NOMO-1 treated with DMSO at 0.1 percent for 48 hours (cell line): ENCODE data around the gene IFT43.
A peak's percentile ranks its signal among the peaks of the same experiment; 100 is the strongest.

Experiments
- DNase-seq: peaks from one replicate; lab custom pipeline; 2025; ENCODE audit not compliant: unreplicated experiment; lab: John Stamatoyannopoulos, UW

The IFT43 gene

DNA sequence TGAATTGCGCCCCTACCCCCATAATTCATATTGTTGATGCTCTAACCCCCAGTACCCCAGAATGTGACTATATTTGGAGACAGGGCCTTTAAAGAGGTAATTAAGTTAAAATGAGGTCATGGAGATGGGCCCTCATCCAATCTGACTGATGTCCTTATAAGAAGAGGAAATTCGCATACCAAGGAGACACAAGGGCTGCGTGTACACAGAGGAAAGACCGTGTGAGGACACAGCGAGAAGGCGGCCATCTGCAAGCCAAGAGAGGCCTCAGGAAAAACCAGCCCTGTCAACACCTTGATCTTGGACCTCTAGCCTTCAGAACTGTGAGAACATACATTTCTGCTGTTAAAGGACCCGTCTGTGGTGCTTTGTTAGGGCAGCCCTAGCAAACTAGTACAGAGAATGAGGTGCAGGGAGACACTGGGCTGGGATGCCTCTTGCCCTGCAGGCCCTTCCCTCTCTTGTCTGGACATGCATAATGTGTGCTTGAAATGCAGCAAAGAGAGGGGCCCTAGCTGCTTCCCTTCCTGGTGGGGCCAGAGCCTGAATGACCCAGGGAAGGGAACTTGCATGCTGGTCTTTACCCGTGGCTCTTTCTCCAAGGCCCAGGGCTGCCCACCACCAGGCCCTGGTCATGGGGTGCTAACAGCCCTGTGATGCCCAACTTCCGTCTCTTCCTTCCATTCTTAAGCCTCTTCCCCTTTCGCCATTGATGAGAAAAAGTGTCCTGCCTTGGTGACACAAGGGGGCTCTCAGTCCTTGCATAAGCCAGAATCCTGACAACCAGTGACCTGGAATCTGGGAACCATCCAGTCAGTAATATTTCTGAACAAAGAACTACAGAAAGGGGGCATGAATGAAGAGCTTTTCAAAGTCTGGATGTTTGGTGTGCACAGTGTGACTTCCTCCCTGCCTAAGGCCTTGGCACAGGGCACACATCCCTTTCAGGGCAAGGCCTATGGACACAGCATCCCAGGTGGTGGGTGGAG is 116.1 kb downstream of the IFT43 start:
- no peak for DNase-seq

DNA sequence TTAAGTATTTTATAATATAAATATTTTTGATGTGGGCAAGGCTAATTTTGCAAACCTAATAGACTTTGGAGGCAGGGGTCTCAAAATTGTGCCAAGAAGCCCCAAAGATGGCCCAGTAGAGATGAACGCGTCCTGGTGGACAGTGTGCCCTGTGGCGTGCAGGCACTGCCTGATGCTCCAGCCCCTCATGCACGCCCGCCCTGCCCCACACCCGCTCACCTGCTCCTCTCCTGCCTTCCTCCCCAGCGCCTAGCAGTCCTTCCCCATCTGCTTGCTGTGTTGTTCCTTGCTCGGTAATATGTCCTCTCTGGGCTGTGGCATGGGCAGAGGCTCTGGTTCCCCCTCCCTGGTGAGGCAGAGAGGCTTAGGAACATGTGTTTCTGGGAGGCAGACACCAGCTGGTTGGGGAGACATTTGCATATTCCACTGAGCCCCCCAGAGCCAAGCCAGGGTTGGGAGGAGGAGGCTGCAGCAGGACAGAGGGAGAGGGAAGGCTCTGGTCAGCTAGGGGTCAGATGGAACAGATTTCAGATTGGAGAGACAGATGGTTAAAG is 119.3 kb downstream of the IFT43 start:
- no peak for DNase-seq

DNA sequence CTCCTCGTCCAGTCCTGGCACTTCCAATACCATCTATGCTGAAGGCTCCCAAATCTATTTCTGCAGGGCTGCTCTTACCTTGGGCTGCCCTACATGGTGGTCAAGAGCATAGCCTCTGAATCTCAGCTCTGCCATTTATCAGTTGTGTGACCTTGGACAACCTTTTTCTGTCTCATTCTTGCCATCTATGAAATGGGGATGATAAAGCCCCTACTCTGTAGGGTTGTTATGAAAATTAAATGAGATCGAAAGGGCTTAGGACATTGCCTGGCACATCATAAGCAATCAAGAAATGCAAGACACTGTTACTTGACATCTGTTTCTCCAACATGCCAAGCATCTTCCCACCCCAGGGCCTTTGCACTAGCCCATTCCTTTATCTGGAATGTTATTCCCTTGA is 120.6 kb downstream of the IFT43 start:
- no peak for DNase-seq

- DNase-seq = no peak
Observed at GRCh38 chr14:76109087-76109880, 123.7 kb downstream of the IFT43 start.

- DNase-seq = no peak
Observed at GRCh38 chr14:76112889-76113624, 127.5 kb downstream of the IFT43 start.

- no peak for DNase-seq
Observed at GRCh38 chr14:76113691-76114090, 128.1 kb downstream of the IFT43 start.

DNA sequence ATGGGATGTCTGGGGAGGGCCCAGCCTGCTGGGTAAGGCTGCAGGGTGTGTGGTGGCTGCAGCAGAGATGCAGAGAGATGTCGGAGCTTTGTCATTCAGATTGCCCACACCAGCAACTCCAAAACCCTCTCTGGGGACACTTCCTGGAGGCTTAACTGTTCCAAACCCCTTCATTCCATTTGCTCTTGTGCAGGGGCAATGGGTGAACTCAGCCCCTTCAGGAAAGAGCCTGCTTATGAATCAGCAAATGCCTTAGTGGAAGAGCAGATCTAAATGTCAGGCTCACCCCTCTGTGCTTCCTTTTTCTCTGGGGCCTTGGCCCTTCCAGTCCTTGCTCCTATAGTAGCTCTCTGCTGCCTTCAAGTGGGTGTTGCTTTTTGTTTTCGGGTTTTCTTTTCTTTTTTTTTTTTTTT is 129.5 kb downstream of the IFT43 start:
- DNase-seq = no peak

GRCh38 chr14:76117789-76118484 is 132.4 kb downstream of the IFT43 start:
- no peak for DNase-seq

DNA sequence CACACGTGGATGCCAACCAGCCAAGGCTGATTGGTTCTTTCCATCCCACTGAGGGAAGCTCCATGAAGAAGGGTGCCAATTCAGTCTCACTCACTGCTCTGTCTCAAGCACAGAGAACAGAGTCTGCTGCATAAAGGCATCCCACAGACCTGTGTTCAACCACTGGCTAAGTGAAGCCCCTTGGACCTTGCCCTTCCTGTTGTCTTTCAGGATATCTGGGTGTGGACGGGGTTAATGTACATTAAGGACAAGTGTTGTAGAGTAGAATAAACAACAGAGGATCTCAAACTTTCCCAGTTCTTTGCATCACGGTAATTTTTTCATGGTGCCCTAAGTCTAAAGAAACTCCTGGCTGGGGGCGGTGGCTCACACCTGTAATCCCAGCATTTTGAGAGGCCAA is 133.0 kb downstream of the IFT43 start:
- no peak for DNase-seq

DNA sequence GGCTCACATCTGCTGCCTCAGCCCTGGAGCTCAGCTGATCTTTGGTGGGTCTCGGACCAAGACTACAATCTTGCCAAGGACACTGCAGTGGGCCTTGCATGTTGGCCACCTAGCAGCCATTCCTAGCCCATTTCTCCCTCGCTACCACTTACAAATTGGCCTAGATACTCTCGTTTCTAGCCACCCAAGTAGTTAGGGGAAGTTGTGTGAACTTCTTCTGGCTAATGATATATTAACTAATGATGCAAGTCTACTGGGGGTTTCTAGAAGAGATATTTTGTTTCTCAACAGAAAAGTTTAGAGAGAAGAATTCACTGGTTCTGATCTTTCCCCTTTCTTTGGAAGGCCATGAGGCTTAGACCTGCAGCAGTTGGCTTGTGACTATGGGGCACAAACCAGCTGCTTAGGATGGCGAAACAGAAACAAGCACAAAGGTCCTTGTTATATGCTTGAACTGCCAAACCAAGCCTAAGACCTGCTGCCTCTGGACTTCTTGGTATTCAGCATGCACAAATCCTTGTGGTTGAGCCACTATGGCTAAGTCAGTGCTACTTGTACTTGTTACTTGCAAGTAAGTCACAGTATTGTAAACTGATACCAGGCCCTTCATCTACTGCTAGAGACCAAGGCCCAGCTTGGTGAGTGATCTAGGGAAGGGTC is 135.7 kb downstream of the IFT43 start:
- DNase-seq = peak; percentile 25

GRCh38 chr14:76123426-76124225 is 138.1 kb downstream of the IFT43 start:
- DNase-seq = no peak

DNA sequence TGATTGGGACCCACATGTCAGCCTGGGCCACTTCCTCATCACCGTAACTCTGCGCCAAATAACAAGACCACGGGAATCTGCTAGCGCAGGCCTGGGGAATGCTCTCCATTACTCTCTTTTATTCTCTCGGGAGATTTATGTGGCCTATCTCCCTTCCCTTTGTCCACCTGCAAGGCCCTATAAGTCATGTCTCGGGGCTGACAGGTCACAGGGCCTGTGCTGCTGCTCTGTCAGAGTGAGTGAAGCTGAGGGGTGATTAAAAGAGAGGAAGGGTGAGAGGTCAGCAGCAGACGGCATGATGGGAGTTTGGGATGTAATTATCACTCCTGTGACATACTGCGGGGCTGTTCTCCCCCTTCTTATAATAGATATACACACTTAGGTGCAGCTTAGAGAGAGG is 139.9 kb downstream of the IFT43 start:
- DNase-seq = no peak

GRCh38 chr14:76126076-76126475 is 140.5 kb downstream of the IFT43 start:
- DNase-seq = peak; percentile 89

GRCh38 chr14:76129851-76130576 is 144.5 kb downstream of the IFT43 start:
- no peak for DNase-seq

DNA sequence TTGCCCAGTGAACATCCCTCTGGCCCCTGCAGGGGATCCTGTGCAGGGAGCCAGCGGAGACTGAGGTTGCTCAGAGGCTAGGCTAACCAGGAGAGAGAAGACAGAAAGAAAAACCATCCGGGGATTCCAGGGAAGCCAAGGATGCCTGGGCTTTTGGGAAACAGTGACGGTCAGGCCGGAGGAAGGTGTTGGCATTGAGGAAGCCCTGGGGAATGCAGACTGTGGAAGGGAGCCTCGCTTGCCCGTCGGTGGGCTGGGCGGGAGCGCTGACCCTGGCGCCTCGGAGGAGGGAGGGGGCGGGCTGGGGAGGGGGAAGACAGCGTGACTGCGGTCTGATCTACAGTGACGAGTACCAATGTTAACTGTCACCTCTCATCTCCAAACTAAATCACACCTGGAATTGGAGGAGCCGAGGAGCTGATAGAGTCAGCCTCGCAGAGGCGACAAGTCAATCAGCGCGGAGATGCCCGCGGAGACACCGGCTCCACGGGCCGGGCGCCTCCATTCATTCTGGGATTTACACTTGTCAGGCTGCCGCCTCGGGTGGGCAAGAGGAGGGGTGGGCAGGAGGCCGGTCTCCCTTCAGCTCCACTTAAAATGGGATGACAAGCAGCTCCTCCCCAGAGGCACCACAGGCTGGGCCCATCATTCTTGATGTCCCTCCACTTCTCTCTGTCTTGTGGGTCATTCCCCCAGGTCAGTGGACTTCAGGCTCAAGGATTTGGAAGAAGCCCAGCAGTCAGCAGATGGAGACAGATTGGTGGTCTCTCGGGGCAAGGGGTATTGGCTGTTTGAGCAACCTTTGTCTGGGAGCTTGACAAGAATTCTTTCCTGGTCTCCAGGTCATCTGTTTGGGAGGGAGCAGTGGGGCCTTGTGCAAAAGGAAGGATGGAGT is 145.8 kb downstream of the IFT43 start:
- no peak for DNase-seq

DNA sequence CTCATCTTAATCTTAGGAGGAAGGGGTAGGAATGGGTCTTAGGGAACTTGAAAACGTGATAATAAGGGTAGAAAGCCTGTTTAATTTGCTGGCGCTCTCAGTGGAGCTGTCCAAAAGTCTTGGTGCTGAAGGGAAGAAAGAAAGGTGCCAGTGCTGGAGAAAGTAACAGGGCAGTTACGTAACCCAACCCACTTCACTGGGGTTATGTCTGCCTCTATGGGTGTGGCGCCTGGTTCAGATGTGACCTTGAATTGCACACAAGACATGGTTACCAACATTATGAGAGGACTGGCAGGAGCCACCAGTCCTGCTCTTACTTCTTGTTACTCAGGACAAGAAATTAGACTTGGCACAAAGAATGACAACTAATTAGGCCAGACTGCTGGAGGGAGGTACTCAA is 147.5 kb downstream of the IFT43 start:
- DNase-seq = peak; percentile 55
